GM21786 (cell line): ENCODE data around the gene NEK5.
A peak's percentile ranks its signal among the peaks of the same experiment; 100 is the strongest.
"Not testable (repeated sequence)": the region's sequence is repeated elsewhere in the genome, so short reads cannot be mapped to it uniquely, and the experiment has no call there.

Experiments used
- ATAC-seq: cut with Tn5 transposase; IDR thresholded peaks from one replicate; pipeline ENCODE4 v1.9.1; 2021; ENCODE audit not compliant: unreplicated experiment

Gene NEK5, protein sequence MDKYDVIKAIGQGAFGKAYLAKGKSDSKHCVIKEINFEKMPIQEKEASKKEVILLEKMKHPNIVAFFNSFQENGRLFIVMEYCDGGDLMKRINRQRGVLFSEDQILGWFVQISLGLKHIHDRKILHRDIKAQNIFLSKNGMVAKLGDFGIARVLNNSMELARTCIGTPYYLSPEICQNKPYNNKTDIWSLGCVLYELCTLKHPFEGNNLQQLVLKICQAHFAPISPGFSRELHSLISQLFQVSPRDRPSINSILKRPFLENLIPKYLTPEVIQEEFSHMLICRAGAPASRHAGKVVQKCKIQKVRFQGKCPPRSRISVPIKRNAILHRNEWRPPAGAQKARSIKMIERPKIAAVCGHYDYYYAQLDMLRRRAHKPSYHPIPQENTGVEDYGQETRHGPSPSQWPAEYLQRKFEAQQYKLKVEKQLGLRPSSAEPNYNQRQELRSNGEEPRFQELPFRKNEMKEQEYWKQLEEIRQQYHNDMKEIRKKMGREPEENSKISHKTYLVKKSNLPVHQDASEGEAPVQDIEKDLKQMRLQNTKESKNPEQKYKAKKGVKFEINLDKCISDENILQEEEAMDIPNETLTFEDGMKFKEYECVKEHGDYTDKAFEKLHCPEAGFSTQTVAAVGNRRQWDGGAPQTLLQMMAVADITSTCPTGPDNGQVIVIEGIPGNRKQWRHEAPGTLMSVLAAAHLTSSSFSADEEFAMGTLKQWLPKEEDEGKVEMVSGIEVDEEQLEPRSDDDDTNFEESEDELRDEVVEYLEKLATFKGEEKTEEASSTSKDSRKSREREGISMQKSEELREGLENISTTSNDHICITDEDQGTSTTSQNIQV

DNA sequence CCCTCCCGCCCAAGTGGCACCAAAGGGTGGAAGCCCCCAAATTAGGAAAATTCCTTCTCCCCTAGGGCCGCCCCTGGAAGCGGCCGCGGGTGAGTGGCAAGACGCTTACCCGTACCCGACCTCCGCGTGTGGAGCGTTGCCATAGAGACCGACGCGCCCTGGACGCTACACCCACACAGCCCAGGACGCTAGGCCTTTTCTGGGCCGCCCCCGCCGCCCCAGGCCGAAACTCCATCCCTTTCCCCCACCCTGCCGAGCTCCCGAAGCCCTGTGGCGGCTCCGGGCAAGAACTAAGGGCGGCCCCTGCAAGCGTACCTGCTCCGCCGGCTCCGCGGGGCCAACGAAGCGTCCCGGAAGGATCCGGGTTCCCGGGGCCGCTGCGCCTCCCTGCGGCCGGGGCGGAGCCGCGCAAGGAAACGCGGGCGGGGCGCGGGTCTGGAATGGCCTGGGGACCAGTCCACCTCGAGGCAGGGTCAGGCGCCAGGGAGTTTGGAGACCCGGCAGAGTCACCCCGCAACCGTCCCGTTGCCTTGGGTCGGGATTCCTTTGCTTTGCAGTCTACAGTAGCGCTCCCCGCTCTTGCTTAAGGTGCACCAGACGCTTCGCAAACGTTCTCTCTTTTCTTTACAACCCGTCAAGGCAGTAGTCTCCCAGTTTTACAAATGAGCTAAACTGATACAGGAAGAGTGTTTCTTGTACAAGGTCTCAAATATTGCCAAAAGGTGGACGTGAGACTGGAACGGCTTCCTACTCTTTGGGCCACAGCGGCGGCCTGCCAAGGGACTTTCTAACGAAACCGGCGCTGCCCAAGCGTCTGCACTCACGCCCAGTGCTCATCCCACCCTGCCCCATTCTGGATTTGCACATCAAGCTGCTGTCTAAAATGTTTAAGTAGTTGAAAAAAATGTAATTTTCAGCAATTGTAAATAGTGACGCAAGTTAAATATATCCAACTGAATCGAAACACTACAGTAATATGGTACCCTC lies at the start of gene NEK5:
Gene NEK5 (minus strand): TSS at position 360 of the 987 bp plus-strand sequence. CDS start 1,591 bp downstream, outside the sequence.
- ATAC-seq: peak; percentile 70

DNA sequence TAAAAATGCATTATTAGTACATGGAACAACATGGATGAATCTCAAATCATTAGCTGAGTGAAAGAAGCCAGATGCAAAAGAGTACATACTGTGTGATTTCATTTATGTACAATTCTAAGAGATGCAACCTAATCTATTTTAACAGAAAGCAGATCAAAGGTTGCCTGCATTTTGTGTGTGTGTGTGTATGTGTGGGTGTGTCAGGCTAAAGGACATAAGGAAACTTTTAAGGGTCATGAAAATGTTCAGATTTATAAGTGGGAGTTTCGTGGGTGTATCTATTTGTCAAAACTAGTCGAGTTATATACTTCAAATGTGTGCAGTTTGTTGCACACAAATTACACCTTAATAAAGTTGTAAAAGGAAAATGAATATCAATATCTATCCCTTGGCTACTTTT lies 48.4 kb upstream of the NEK5 start:
- no peak for ATAC-seq

DNA sequence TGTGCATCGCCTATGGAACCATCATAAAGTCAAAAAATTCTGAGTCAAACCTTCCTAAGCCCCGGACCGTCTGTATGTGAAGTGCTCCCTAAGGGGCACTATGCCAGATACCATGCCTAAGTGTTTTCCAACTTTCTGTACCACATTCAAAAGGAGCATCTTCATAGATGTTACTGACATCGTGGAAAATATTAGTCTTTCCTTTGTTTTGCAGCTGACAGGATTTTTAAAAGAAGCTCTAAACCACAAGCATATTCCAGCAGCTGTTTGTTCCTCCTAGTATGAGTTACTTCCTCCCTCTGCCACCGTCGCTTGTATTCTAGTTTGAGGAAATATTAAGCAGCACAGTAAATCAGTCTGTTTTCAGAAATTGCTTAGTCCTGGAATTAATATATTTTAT lies 45.1 kb upstream of the NEK5 start:
- ATAC-seq: not testable (repeated sequence)

DNA sequence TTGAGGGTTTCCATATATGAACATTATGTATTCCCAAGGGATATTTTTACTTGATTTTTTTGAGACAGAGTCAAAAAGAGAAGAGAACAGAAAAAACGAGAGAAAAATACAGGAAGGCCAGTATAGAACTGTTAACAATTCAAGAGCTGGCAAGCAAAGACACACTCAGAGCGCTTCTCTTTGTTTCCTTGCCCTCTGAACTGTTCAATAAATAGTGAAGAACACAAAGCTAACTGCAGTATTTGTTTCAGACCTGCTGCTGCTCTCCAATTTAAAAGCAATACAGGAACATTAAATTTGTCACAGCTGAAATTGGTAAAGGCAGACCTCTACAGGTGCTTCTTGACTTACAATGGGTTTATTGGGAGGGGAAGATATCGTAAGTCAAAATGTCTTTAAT lies 44.5 kb upstream of the NEK5 start:
- no peak for ATAC-seq

DNA sequence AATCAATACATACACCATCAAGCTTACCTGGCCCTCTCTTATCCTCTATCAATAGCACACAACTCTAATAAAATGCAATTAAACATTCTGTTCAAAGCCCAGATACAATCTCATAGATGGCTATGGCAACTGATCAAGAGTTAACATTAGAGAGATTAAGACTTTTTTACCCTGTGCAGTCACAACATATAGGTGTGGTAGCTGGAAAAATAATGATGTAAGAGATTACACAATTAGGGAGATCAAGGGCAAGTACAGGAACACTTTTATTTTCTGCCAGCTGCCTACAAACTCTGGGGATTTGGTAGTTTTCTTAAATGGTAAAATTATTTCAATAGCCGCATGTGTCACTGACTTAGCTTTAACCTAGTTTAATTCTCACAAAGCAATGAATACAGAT lies 42.8 kb upstream of the NEK5 start:
- not testable (repeated sequence) for ATAC-seq

DNA sequence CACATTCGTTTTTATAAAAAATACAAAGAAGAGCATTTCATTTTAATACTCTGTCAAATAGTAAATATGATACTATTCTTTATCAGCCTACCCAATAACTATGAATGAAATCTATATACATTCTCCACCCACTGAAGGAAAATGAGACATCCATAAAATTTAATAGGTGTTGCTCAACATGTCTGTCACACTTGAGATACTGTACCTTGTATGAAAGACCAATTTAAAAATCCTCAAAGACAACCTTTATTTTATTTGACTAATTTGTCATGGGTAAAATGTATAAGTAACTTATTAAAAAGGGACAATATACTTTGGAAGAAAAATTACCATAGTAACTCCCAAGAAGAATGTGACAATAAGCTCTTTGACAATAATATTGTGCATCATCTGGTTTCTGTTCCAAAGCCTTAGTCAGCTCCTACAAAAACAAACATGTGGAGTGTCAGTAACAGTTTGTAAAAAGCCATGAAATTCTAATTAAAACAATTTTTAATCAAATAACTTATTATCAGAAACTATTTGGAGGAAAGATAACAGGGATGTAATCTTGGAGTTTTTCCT lies 42.0 kb upstream of the NEK5 start:
- not testable (repeated sequence) for ATAC-seq

DNA sequence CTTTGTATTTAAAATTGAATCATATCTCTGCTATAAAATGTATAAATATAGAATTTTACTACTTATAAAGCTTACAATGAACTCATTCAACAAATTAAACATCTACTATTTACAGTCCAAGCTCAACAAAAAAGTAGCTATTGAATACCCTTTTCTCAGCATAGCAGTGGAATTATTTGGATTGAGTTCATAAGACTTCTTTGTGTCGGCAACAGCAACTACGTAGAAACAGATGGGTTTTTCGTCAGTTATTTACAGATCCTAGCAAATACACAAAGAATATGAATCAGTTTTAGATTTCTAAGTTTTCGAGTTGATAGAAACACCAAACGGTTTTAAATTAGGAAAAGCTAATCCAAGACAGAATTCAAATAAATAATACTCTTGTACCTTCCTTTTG lies 41.0 kb upstream of the NEK5 start:
- ATAC-seq: no peak

DNA sequence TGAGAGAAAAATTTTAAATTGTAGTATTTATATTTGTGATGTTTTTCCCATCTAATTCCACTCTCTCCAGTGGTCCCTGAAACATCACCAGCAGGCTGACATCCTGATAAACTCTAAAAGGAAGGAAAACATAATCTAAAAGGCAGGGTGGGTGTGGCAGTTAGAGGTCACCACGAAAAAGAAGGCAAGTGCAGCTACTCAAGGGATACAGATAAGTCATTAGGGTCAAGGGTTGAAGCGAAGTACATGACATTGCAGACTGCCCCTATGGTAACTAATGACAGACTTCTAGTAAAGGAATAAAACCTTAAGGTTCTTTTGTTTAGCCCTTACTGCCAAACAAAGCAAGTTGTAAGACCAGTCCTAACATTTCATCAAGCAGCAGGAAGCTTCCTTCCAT lies 36.5 kb upstream of the NEK5 start:
- no peak for ATAC-seq

DNA sequence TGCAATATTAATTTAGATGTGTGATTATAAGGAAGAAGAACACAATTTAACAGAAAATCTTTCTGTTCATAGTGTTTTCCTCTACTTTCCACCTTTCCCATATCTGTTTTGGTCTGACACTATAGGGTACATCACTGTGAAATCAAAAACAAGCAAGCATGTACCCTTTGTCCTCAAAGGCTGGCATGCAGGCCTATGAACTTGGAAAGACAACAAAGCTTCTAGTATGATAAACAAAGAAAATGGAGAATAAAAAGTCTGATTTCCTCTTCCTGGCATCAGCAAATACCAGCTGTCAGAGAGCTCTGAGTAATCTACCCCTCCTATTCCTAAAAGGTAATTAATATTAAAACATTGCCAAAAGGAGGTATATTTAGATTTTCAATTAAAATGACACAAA lies 36.1 kb upstream of the NEK5 start:
- ATAC-seq: no peak

DNA sequence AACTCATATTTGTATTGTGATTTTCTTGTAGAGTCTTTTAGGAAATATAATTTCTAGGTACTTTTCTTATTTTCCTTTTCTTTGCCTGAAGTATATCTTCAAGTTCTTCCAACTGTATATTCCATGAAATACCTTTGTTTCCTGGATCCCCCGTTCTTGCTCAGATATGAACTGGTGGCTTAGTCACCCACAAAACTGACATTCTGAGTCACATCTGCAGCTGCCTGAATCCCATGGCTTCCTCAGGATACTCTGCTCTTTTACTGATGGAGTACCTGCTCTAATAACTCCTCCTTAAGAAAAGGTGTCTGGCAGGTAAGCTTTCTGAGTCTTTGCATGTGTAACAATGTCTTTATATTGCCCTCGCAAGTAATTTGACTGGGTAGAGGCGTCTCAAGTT lies 35.0 kb upstream of the NEK5 start:
- ATAC-seq: not testable (repeated sequence)

DNA sequence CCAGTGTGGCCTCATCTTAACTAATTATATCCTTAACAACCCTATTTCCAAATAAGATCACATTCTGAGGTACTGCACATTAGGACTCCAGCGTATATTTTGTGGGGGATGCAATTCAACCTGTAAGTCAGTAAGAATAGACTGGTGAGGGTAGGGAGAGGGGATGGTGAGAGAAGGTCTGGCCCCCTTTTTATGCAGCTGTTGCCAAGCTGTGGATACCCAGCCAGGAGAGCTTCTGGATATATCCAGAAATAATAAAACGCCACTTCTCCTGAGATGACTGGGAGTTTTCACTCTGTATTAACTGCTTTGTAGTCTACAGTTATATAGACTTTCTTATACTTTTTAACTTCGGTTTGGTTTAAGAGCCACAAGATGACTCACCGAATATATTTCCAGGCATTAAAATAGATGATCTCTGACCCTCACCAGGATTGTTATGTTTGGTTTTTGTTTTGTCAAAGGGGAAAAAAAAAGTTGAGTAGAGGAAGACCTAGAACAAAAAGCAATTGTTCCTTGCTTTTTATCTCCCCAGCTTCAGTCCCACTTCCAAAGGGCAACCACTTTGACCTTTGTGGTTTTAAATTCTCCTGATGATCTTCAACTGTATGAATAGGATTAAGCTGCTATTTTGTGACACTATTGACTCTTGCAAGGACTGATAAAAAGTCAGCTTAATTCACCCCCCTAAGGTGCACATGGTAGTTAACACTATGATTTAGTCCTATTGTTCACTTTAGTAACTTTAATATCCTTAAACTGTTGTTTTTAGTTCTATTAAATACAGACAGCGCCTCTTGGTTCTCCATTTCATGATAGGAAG lies 33.6 kb upstream of the NEK5 start:
- no peak for ATAC-seq

DNA sequence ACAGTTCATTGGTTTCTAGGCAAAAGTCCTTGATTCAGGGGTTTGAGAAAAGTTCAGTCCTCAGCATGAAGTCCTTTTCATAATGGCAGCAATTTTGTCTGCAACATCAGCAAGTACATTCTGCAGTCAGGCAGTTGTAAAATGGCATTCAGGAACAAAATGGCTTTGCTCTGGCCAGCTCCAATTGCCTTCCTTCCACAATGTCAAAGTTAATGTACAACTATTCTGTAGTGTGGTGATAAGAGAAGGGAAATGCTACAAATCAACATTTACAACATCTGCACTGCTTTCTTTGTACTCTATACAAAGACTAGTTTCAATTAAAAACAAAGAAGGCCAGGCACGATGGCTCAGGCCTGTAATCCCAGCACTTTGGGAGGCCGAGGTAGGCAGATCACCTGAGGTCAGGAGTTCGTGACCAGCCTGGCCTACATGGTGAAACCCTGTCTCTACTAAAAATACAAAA lies 32.3 kb upstream of the NEK5 start:
- no peak for ATAC-seq

DNA sequence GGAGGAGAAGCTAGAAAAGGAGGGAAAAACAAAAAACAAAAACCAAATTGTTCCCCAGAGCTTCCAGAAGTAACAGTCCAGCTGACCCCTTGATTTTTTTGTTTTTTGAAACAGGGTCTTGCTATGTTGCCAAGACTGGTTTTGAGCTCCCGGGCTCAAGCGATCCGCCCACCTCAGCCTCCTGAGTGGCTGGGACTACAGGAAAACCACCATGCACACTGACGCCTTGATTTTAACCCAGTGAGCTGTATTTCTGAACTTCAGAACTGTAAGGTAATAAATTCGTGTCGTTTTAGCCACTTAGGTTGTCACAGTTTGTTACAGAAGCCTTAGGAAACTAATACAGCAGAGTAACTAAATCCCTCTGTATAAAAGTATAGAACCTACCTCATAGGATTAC lies 31.6 kb upstream of the NEK5 start:
- no peak for ATAC-seq

DNA sequence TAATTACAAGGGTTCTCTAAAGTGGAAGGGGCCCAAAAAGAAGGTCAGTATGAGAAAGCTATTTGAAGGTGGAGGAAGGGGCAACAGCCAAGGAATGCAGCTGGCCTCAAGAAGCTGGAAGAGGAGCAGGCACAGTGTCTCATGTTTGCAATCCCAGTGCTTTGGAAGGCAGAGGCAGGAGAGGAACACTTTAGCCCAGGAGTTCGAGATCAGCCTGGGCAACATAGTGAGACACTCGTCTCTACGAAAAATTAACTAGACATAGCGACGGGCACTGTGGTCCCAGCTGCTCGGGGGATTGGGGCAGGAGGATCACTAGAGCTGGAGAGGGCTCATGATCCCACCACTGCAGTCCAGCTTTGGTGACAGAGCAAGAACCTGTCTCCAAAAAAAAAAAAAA lies 31.2 kb upstream of the NEK5 start:
- no peak for ATAC-seq

DNA sequence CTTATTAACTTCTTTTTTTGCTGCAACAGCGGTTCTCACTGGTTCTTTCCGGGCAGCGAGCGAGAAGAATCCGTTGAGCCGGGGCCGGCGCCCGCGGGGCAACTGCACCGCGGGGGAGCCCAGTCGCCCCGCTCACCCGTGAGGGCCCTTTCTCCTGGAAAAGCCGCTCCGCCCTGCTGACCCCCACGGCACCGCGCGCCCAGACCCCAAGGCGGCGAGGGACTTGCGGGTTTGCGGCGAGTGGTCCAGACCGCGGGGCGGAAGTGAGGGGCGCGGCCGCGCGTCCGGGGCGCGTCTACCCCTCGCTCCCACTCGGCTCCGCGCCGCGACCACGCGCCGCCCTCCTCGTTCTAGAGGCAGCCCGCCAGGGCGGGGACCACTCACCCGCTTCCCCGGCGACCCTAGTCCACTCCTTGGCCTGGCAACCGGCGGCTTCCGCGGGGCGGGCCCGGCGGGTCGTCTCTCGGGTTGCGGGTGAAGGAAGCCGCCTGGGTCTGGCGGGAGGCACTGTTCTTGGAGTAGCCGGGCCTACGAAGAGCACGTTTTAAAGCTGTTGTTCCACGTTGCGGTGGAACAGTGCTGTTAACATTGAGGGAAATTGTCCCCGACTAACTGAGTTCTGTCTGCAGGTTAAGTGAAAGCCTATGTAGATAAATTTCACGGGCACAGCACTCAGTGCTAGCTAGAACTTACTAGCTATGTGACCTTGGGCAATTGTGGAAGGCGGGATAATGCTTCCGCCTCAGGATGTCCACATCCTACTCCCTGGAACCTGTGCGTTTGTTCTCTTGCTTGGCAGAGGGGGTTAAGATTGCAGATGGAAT lies 30.5 kb upstream of the NEK5 start, which contains the start of gene NEK3:
Gene NEK3 (minus strand): TSS at position 439 of the 824 bp plus-strand sequence. CDS start 3,406 bp downstream, outside the sequence.
- peak; percentile 75 for ATAC-seq

DNA sequence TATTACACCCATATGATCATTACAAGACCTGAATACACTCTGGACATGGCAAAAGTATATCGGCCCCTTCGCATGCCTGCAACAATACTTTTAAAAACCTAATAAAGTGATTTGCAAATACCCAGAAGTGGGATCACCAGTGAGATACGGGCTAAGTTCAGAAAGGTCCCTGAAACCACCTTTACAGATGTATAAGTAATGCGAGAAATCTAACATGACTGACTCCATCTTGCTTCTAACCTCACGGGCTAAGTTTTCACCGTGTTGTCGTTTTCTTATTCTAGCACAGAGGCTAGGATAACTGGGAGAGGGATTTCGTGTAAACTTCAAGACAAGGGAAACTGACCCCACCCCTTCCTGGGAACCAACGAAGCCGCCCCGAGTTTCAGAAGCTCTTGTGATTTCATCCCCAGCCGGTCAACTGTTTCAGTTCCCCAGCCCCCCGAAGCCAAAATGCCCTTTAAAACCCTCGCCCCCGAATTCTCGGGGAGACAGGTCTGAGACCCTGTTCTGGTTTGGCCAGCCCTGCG lies 29.8 kb upstream of the NEK5 start:
- ATAC-seq: peak; percentile 47

DNA sequence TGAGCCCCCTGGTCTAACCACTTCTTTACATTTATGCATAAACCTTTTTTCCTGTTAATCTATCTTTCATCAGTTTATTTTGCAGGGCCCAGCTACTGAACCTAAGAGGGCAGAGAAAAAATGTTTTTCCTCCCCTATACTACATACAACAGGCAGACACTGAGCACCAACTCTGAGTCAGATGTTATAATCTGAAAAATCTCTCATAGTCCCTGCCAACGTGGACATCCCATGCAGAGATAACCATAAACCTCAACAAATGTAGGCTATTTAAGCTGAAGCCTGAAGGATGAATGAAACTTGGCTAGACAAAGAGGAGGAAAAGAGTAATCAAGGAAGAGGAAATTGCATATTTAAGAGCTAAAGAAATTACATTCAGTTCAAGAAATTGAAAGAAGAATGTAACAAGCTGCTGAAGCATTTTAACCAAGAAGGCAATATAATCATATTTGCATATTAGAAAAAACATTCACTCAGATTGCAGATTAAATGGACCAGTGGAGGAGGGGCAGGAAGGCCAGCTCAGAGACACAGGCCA lies 27.9 kb upstream of the NEK5 start:
- no peak for ATAC-seq

DNA sequence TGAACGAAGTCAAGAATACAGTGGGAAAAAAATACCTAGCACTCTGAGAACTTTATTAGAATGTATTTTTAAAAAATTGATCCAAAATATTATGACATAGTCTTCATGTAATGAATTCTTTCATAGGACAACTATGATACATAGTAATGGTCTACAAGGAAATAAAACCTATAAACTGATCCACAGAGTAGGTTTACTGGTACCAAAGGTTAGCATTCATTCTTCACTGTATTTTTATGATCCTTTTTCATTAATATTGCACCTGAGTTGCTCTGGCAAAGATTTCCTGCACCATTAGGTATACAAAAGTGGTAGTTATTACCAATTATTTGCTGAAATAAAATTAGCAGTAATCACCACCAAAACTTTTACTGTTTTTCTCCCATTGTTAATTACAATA lies 26.3 kb upstream of the NEK5 start:
- ATAC-seq: no peak
